Measurements from ENCODE around the gene OSTC.

DNA sequence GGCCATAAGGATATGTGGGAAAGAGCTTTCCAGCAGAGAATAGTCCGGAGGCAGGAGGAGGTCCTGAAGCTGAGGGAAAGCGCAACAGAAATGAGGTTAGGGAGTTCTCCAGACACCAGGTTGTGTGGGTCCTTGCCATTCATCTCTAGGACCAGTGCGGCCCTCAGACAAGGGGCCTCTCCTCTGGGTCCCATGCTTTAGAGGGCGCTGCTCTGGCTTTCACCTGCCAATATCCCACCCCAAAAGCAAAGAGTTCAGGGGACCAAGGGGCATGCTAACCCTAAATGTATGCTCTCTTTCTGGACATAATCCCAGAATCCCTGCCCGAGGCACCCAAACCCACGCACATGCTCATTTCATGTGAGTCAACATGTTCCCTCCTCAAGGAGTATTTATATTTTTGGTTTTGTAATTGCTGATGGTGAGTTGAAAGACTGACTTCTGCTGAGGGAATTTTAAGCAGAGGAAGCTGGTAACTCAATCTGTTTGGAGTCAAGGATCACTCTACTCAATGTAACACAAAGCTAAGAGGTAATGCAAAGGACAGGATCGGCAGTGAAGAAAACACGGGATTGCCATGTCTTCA, 15.2 kb upstream of the OSTC start:
- TF ChIP-seq HDAC2 (IDR thresholded peaks at IDR 0.05): no peak
- no peak for TF ChIP-seq USF2 (CRISPR knock-in tag; IDR thresholded peaks at IDR 0.05)
